Measurements from ENCODE around the gene ABCD1.

The ABCD1 gene

DNA sequence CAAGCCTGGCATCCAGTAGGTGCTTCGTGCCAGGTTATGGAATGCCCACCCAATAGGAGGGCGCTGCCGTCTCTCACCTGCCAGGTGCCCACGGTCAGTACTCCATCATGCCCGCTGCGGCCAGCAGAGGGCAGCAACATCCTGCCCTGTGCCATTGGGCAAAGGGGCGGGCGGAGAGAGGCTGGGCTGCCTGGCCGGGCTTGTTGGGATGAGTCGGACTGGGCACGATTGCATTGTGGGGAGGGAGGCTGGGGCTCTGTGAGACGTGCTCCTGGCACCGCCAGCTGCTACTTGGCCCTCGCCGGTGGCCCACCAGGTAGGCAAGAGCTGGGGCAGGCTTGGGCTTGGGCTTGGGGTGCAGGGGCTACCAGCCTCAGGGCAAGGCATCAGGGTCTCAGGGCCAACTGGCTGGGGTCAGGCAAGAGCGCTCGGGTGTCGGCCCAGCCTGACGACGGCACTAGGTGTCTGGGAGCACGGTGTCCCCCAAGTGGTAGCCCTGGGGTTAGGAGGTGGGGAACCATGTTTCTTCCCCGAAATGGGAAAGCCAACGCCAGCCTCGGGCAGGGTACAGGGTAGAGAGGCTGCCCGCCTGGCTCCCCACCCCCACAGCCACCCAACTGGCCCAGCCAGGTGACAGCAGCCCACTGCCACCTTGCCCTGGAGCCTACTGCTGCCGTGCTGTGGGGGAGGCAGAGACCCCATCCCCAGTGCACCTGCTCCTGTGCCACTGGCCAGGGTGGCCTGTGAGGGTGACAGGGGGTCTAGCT lies 39.5 kb downstream of the ABCD1 start, which contains the start of gene PLXNB3 (continued):
- TF ChIP-seq KLF9 (tag by site-specific recombination; IDR thresholded peaks at IDR 0.05; ENCODE audit: low read depth) (peak; percentile 32; the same call in 1 of the 2 replicates), ZNF398 (tag by site-specific recombination; IDR thresholded peaks at IDR 0.05) (no peak), HOXA7 (CRISPR knock-in tag; IDR thresholded peaks at IDR 0.05; ENCODE audit: borderline replicate concordance) (no peak), ZEB2 (tag by site-specific recombination; IDR thresholded peaks at IDR 0.05) (peak; percentile 87), ZBTB17 (tag by site-specific recombination; IDR thresholded peaks at IDR 0.05) (no peak), ZNF600 (tag by site-specific recombination; IDR thresholded peaks at IDR 0.05) (peak; percentile 77), ZNF792 (tag by site-specific recombination; IDR thresholded peaks at IDR 0.05) (no peak), ZSCAN30 (tag by site-specific recombination; IDR thresholded peaks at IDR 0.05) (peak; percentile 57; the same call in 1 of the 2 replicates), ZBTB8A (tag by site-specific recombination; IDR thresholded peaks at IDR 0.05) (peak; percentile 70), ZNF514 (tag by site-specific recombination; IDR thresholded peaks at IDR 0.05) (no peak), KLF1 (tag by site-specific recombination; IDR thresholded peaks at IDR 0.05) (0 out of 2 replicates have a peak, but pooled peaks have one; percentile 28), ZNF843 (tag by site-specific recombination; IDR thresholded peaks at IDR 0.05) (0 out of 2 replicates have a peak, but pooled peaks have one; percentile 18), ZNF785 (tag by site-specific recombination; IDR thresholded peaks at IDR 0.05) (no peak), ZNF513 (tag by site-specific recombination; IDR thresholded peaks at IDR 0.05) (no peak), ZNF76 (tag by site-specific recombination; IDR thresholded peaks at IDR 0.05; ENCODE audit: borderline replicate concordance, low read depth) (peak; percentile 87), REPIN1 (tag by site-specific recombination; IDR thresholded peaks at IDR 0.05; ENCODE audit: low read depth) (no peak), ZNF629 (tag by site-specific recombination; IDR thresholded peaks at IDR 0.05) (0 out of 2 replicates have a peak, but pooled peaks have one; percentile 36), SP3 (tag by site-specific recombination; IDR thresholded peaks at IDR 0.05) (peak; percentile 37; the same call in 1 of the 2 replicates), ZNF449 (tag by site-specific recombination; IDR thresholded peaks at IDR 0.05) (peak; percentile 79), KLF8 (tag by site-specific recombination; IDR thresholded peaks at IDR 0.05) (peak; percentile 48)
- TF ChIP-seq, protein P1, sequence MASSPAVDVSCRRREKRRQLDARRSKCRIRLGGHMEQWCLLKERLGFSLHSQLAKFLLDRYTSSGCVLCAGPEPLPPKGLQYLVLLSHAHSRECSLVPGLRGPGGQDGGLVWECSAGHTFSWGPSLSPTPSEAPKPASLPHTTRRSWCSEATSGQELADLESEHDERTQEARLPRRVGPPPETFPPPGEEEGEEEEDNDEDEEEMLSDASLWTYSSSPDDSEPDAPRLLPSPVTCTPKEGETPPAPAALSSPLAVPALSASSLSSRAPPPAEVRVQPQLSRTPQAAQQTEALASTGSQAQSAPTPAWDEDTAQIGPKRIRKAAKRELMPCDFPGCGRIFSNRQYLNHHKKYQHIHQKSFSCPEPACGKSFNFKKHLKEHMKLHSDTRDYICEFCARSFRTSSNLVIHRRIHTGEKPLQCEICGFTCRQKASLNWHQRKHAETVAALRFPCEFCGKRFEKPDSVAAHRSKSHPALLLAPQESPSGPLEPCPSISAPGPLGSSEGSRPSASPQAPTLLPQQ (tag by site-specific recombination; IDR thresholded peaks at IDR 0.05) = peak; percentile 32; the same call in 1 of the 2 replicates
- TF ChIP-seq, protein P2, sequence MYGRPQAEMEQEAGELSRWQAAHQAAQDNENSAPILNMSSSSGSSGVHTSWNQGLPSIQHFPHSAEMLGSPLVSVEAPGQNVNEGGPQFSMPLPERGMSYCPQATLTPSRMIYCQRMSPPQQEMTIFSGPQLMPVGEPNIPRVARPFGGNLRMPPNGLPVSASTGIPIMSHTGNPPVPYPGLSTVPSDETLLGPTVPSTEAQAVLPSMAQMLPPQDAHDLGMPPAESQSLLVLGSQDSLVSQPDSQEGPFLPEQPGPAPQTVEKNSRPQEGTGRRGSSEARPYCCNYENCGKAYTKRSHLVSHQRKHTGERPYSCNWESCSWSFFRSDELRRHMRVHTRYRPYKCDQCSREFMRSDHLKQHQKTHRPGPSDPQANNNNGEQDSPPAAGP (tag by site-specific recombination; IDR thresholded peaks at IDR 0.05) = peak; percentile 66; the same call in 1 of the 2 replicates
- TF ChIP-seq, protein P3, sequence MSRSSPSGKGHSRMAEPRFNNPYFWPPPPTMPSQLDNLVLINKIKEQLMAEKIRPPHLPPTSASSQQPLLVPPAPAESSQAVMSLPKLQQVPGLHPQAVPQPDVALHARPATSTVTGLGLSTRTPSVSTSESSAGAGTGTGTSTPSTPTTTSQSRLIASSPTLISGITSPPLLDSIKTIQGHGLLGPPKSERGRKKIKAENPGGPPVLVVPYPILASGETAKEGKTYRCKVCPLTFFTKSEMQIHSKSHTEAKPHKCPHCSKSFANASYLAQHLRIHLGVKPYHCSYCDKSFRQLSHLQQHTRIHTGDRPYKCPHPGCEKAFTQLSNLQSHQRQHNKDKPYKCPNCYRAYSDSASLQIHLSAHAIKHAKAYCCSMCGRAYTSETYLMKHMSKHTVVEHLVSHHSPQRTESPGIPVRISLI (tag by site-specific recombination; IDR thresholded peaks at IDR 0.05) = no peak
- TF ChIP-seq, protein P4, sequence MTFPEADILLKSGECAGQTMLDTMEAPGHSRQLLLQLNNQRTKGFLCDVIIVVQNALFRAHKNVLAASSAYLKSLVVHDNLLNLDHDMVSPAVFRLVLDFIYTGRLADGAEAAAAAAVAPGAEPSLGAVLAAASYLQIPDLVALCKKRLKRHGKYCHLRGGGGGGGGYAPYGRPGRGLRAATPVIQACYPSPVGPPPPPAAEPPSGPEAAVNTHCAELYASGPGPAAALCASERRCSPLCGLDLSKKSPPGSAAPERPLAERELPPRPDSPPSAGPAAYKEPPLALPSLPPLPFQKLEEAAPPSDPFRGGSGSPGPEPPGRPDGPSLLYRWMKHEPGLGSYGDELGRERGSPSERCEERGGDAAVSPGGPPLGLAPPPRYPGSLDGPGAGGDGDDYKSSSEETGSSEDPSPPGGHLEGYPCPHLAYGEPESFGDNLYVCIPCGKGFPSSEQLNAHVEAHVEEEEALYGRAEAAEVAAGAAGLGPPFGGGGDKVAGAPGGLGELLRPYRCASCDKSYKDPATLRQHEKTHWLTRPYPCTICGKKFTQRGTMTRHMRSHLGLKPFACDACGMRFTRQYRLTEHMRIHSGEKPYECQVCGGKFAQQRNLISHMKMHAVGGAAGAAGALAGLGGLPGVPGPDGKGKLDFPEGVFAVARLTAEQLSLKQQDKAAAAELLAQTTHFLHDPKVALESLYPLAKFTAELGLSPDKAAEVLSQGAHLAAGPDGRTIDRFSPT (tag by site-specific recombination; IDR thresholded peaks at IDR 0.05) = peak; percentile 98
- TF ChIP-seq, protein P5, sequence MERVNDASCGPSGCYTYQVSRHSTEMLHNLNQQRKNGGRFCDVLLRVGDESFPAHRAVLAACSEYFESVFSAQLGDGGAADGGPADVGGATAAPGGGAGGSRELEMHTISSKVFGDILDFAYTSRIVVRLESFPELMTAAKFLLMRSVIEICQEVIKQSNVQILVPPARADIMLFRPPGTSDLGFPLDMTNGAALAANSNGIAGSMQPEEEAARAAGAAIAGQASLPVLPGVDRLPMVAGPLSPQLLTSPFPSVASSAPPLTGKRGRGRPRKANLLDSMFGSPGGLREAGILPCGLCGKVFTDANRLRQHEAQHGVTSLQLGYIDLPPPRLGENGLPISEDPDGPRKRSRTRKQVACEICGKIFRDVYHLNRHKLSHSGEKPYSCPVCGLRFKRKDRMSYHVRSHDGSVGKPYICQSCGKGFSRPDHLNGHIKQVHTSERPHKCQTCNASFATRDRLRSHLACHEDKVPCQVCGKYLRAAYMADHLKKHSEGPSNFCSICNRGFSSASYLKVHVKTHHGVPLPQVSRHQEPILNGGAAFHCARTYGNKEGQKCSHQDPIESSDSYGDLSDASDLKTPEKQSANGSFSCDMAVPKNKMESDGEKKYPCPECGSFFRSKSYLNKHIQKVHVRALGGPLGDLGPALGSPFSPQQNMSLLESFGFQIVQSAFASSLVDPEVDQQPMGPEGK (tag by site-specific recombination; IDR thresholded peaks at IDR 0.05) = peak; percentile 62; the same call in 1 of the 2 replicates

Data from HEK293 (cell line).